Stimulated activated CD8-positive, alpha-beta memory T cell treated with anti-CD3 and anti-CD28 coated beads, Interleukin-4, amount 100 ng/mL, for 1 hour (primary cell): ENCODE results near the gene OR51B5.
"Not testable (repeated sequence)": the region's sequence is repeated elsewhere in the genome, so short reads cannot be mapped to it uniquely, and the experiment has no call there.

Source experiments
- DNase-seq, 2 donors: peaks; one replicate each; pipeline ENCODE4 v3.0.0-alpha.2; 2020; ENCODE audit warnings: low read depth in 2 of 2, low spot score in 1 of 2

The OR51B5 gene

GRCh38 chr11:5336331-5336730 lies 7.0 kb downstream of the OR51B5 start:
- no peak for DNase-seq

DNA sequence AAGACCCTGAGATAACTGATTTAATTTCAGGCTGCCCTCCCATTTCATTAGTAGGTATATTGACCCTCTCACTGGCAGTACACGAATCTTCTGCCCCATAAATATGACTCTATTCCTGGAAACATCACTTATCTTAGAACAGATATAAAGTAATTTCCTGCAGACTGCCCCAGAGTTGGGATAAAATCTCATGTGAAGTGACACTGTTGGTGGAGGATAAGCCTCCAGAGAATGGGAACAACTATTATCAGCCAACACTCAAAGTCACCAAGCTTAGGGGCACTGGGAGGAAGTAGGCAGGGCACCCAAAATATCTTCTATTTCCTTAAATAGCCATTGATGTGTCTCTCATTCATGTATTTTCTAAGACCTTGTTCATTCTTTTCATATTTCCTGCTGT lies 8.2 kb downstream of the OR51B5 start:
- DNase-seq = no peak

DNA sequence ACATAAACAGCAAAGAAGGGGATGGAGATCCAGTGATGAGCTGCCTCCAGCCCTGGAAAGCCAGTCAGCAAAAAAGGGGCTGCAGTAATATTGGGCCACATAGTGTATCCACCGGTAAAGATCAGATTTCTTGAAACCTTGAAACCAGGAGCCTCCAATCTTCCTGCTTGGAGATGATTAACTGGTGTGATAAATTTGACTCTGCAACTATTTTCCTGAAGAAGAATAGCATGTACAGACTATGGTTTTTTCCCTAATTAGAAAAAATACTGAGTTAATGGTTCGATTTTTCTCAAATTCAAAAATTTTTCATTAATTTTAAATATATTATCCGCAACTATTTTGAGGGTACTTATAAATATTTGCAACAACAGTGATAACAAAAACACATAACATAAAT lies 19.1 kb downstream of the OR51B5 start, which contains the start of gene OR51B2:
TSS of gene OR51B2 (minus strand) at position 101 of the 400 bp plus-strand sequence. CDS start at position 101, 0 bp downstream.
- no peak for DNase-seq

- DNase-seq = no peak
Observed at GRCh38 chr11:5317292-5317691, 26.0 kb downstream of the OR51B5 start.

GRCh38 chr11:5313326-5314023 lies 29.8 kb downstream of the OR51B5 start:
- not testable (repeated sequence) for DNase-seq

DNA sequence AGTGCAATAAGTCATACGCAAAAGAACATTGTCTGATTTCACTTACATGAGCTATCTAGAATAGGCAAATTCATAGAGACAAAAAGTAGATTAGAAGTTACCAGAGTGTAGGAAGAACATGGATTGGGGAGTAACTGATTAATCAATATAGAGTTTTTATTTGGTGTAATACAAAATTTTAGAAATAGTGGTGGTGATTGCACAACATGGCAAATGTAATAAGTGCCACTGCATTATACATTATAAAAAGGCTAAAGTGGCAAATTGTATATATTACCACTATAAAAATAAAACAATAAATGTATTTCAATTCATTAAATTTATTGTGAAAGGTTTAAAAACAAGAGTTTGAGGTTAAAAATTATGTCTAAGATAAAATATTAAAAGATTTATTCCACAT lies 32.9 kb downstream of the OR51B5 start:
- no peak for DNase-seq

DNA sequence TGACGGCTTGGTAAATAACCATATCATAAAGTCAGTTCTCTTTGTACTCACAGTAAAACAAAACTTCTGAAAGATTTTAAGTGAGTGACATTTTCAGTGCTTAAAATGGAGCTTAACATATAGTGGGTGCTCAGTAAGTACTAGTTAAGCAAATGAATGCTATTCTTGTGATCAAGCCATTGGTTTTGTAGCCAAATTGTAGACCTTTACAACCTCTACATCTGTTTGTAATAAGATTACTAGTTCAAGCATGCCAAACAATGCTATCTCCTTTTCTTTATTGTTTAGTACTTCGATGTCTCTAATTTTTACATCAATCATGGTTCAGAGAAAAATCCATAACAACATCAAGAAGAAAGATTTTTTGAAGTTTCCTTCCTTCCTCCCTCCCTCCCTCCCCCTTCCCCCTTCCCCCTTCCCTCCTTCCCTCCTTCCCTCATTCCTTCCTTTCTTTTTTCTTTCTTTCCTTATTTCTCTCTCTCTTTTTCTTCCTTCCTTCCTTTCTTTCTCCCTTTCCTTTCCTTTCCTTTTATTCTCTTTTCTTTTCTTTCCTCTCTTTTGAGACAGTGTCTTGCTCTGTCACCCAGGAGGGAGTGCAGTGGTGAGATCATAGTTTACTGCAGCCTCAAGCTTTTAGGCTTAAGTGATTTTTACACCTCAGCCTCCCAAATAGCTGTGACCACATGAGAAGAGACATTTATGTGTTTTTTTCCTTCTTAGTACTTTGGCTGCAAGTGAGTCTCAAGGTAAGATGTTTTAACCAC lies 35.9 kb downstream of the OR51B5 start:
- no peak for DNase-seq

GRCh38 chr11:5304046-5304445 lies 39.3 kb downstream of the OR51B5 start:
- DNase-seq = no peak

DNA sequence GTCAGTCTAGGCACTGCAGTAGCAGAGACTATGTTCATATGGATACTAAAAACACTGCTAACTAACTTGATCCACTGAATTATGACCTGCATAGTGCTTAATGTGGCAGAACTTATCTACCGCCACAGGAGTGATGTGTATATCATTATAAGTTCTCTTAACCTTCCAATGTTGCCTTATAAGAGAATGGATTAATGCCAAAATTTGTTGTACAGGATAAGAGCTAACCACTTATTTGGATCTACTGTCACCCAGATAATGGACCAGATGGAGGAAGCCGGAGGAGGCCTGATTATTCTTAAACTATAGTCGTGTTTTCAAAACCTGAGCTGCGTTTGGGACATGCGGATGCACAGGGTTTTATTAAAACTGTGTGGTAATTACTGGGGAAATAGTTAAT lies 39.7 kb downstream of the OR51B5 start:
- DNase-seq = no peak

DNA sequence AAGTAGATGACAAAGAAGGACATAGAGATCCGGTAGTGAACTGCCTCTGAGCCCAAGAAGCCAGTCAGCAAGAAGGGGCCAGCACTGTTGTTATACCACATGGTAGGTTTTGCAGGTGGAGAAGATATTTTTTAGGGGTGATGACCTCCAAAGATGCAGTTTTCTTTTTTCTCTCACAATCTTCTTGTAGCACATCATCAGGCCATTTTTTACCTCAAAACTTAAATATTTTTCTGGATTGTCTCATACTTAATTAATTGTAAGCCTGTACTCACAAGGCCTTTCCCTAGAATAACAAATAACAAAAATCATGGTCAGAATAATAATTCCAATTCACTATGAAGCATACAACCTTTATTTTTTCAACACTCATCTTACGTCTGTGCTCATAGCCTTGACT lies 41.5 kb downstream of the OR51B5 start, which contains the start of gene OR51B4:
TSS of gene OR51B4 (minus strand) at position 101 of the 400 bp plus-strand sequence. CDS start at position 101, 0 bp downstream.
- no peak for DNase-seq

DNA sequence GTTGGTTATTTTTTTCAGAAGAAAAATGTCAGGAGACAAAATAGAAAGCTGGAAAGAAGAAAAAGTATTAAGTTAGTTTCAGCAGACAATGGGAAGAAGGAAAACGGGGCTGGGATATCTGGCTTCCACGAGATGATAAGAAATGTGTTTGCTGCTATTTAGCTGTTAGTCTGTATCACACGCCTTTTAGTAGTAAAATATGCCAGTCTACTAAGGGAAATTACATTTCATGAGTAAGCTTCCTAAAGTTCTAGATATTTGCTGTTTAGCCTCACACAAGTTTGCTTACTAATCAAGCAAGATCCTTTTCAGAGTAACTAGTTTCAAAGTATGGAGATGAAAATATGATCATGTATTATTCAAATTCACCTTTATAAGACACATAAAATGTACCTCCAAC lies 43.1 kb downstream of the OR51B5 start:
- no peak for DNase-seq

DNA sequence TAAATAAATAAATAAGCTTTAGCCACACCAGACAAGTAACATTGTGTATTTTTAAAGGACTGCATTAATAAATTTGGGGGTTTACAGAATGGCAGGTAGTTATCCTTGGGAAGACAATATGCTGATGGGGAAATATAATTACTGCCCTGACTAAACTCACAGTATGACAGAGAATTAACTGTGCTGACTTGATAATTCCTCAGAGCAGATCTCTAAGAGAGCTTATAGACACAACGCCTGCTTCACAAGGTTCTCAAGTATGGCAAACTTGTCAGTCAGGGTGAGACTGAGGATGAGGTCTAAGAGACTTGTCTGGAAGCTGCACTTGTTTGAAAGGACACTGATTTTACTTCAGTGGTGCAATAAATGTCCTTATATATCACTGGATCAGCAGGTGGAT lies 44.9 kb downstream of the OR51B5 start:
- no peak for DNase-seq

GRCh38 chr11:5297721-5298323 lies 45.5 kb downstream of the OR51B5 start:
- DNase-seq = no peak

- not testable (repeated sequence) for DNase-seq
Observed at GRCh38 chr11:5294342-5294995, 48.9 kb downstream of the OR51B5 start.

GRCh38 chr11:5293028-5293427 lies 50.3 kb downstream of the OR51B5 start:
- DNase-seq = no peak
